LHCN-M2 (cell line): ENCODE results near the gene FGFBP3. TPM values are rescaled to one million over a fixed set of nuclear protein-coding genes. Genes with fewer than 3 reads are reported as not detected.
"Not testable (repeated sequence)": the region's sequence is repeated elsewhere in the genome, so short reads cannot be mapped to it uniquely, and the experiment has no call there.

Experiments
- DNase-seq: peaks from one replicate; pipeline ENCODE4 v3.0.0-alpha.2; 2012; ENCODE audit warnings: low read depth
- total RNA-seq: library from RNA; depleted of rRNA; stranded (reverse); fragments of >200 nt; gene quantifications from 2 replicates; pipeline ENCODE4 v1.2.3, GENCODE V29; 2014

The FGFBP3 gene
- total RNA-seq, 1 experiment from 2014 or later, result 0.40 TPM

DNA sequence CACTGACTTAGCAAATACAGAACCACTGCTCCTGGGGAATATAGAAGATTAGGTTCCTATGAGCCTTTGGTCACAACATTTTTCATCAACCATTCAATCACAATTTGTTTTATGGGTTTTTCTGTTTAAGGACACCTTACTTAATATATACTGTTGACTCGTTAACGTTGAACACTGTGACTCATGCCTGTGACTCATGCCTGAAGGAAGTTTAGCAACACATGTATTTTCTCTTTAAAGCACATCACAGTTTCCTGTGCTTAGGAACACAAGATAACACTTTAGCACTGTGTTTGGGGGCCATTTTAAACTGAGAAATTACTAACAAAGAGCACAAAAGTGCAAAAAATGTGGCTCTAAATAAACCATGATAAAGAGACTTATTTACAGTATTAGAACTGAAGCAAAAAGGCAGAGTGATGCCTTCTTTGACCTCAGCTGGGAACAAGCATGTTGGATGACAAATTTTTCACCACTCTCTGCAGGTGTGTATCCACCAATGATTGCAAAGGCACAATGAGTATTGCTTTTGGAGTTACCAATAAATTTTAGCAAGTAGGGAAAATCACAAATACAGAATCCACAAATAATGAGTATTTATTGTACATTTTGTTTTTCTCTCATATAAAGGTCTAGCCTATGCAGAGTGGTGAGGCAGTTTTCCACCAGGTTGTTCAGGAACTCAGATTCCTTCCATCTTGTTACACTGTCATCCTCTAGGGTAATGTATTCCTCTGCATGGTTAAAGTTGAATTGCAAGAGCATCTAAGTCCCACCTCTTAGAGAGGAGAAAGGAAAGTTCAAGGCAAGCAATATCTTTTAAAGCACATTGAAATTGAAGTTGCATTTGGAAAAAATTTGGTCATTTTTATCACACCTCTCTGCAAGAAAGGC lies 7.3 kb downstream of the FGFBP3 start:
- peak; percentile 93 for DNase-seq

DNA sequence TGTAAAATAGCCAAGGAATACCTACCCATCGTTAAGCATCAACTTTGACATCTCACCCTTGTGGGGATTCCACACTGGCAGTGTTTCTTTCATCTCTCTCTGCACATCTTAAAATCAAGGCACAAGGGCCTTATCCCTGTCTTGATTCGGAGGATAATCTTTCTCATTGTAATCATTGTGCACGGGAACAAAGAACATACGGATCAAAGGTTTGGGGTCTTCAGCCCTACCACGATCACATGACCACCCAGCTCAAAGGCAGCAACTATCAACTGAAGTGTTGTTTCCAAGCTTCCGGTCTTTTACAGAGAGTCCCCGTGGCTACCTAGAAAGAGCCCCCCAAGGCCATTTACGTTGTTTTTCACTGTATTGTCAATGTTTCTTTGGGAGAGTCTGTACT lies 11.9 kb downstream of the FGFBP3 start:
- no peak for DNase-seq

- no peak for DNase-seq
Measured at GRCh38 chr10:91896212-91896756, 13.0 kb downstream of the FGFBP3 start.

- DNase-seq, result not testable (repeated sequence)
Measured at GRCh38 chr10:91894261-91894685, 15.0 kb downstream of the FGFBP3 start.

DNA sequence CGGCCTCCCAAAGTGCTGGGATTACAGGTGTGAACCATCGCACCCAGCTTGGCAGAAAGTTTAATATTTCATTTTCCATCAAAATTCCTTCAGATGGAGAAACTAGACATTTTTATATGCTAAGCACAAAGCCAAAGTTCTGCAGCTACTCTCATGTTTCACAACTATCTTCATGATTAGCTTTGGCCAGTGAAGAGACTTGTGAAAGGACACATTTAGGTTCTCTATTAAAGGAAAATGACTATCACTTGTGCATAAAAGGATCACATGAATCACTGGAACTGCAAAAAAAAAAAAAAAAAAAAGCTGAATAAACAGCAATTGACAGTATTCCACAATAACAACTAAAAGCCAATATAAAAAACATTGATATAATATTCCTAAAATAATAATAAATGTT lies 16.2 kb downstream of the FGFBP3 start:
- DNase-seq, result no peak

DNA sequence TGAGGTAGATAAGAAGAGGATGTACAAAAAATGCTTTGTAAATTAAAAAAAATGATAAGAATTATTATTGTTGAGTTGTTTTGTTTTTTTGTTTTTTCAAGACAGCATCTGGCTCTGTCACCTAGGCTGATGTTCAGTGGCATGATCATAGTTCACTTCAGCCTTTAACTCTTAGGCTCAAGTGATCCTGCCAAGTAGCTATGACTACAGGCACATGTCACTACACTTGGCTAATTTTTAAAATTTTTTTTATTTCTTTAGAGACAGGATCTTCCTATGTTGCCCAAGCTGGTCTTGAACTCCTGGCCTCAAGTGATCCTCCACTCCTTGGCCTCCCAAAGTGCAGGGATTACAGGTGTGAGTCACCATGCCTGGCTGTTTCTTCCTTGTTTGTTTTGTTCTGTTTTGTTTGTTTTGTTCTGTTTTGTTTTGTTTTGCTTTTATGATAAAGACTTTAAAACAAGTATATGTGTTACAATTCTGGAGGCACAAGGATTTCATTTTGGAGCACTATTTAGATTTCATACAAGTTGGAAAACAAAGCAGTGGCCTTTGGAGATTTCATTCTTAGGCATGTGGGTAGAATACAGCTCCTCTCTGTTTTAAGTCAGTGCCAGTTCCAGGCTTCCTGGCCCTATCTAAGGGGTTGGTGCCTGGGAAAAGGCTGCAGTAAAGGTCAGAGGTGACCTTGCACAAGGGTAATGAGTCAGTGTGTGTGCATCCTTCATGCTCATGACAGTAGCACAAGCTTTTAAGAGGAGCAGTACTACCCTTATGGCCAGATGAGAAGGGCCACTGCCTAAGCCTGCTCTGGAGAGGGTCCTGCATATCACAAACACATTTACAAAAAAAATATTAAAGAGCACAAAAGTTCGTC lies 17.9 kb downstream of the FGFBP3 start:
- peak; percentile 90 for DNase-seq

DNA sequence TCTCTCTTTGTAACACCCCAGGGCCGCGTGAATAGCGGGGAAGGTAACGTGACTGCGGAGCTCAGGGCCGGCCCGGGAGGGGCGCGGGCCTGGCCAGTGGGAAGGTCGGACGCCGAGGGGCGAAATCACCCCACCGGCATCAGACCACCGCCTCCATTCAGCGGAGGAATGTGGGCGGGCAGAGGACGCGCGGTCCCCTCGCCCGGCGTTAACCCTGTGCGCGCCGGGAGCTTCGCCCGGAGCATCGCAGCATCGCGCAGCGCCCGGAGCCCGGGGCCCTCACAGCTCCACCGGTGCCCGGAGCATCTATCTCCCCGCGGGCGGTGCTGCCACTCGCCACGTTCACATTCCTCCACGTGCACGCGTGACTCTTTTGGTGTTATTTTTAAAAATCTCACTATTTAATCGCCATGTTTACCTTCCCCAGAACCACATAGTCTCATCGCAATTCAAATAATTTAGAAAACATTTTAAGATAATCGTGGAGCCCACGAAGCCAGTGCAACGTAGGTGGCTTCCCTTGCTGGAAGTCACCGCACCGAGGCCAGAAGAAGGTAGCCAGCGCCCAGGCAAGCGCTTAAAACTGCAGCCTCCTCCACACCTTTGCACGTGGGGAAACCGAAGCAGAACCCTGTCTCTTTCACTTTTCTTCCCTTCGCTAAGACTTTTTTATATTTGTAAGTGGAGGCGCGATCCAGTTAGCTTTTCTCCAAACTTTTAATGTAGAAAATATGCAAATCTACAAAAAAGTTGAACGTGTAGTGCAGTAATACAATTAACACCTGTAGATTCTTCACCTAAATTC lies 21.8 kb downstream of the FGFBP3 start:
- no peak for DNase-seq

DNA sequence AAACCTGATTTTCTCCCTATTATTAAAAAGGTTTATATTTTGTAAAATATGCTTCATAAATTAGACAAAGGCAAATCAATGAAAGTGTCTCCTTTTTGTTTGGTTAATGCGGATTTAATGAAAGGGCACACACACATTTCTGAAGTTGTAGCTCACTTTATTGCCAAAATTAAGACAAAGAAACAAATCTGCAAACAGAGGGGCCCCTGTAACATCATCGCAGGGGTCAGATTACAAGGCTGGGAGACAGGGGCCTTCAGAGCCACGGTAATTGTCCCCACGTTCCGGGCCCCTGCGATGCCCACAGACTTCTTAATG lies 22.4 kb downstream of the FGFBP3 start:
- DNase-seq, result no peak

- no peak for DNase-seq
Measured at GRCh38 chr10:91885362-91886079, 23.8 kb downstream of the FGFBP3 start.

DNA sequence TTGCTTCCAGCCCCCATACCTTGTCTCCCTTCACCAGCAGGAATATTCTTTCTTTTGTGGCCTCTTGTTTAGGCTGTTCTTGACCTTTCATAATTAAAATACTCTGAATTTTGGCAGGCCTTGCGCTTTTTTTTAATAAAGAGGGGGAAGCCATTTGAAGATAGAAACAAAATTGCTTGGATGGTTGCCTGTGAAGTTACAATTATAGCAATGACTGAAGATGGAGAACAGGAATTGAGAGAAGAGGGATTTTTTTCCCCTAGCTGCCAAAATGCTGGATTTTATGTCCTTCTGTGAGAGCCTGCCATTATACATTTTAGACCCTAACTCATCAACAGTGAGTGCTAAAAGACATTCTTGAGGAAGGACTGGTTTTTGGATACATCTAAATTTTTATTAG lies 24.8 kb downstream of the FGFBP3 start:
- no peak for DNase-seq

GRCh38 chr10:91883549-91884444 lies 25.5 kb downstream of the FGFBP3 start:
- DNase-seq, result peak; percentile 33

- no peak for DNase-seq
Measured at GRCh38 chr10:91880310-91880709, 29.0 kb downstream of the FGFBP3 start.

- no peak for DNase-seq
Measured at GRCh38 chr10:91879515-91880170, 29.6 kb downstream of the FGFBP3 start.

DNA sequence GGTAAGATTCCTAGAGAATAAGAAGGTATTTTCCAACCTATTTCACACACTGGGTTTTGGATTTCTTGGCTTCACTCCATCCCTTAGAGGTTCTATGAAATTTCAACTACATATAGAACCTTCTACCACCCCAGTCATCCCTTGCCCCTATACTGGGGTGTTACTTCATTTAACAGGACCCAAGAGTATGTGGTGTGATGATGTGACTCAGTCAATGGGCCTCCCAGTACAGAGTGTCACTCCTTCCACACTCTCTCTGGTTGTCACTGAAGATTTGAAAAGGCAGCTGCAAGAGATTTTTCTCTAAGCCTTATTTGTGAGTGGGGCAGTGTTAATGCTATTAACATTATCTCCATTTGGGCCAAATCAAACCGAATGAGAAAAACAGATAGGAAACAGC lies 33.5 kb downstream of the FGFBP3 start:
- DNase-seq, result peak; percentile 61

- no peak for DNase-seq
Measured at GRCh38 chr10:91875156-91875555, 34.1 kb downstream of the FGFBP3 start.

GRCh38 chr10:91865562-91866081 lies 43.7 kb downstream of the FGFBP3 start:
- no peak for DNase-seq

DNA sequence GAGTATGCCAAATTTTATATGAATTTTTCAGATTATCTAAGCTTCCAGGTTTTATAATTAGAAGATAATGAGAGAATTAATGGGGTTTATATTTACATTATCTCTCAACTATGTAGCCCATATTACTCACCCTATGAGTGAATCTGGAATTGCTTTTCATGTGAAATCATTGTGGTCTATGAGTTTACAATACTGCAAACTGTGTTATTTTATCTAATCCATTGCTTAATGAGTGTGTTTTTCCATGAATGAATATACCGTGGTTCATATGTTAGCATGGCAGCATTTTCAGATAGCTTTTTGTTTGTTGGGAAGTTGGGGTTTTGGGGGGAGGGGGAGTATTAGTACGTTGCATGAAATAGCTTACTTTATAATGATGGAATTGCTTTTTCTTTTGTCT lies 44.5 kb downstream of the FGFBP3 start:
- no peak for DNase-seq

DNA sequence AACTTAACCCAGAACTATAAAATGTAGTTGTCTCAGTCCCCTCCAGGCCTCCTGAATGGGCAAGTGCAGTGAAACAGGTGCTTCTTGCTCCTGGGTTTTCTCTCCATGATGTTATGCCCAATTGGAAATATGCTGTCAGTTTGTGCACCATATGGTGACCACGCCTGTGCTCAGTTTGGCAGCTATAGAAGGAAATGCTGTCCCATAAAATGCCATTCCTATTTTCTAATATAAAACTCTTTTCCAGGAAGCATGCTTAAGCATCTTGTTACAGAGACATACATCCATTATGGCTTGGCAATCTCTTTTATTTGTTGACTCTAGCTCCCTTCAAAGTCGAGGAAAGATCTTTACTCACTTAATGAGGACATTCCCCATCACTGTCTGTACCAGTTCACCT lies 45.2 kb downstream of the FGFBP3 start:
- DNase-seq, result no peak

GRCh38 chr10:91860885-91861284 lies 48.4 kb downstream of the FGFBP3 start:
- no peak for DNase-seq
